Central memory CD4-positive, alpha-beta T cell (primary cell): ENCODE data around the gene LGSN.
"Not testable (repeated sequence)": the region's sequence is repeated elsewhere in the genome, so short reads cannot be mapped to it uniquely, and the experiment has no call there.

Source experiments
- DNase-seq: peaks from one replicate; pipeline ENCODE4 v3.0.0; 2022

LGSN gene

GRCh38 chr6:63306420-63306819 lies 13.4 kb downstream of the LGSN start:
- no peak for DNase-seq

- DNase-seq: no peak
Observed at GRCh38 chr6:63305277-63305676, 14.5 kb downstream of the LGSN start.

- no peak for DNase-seq
Observed at GRCh38 chr6:63303476-63303875, 16.3 kb downstream of the LGSN start.

GRCh38 chr6:63299667-63300066 lies 20.1 kb downstream of the LGSN start:
- no peak for DNase-seq

- no peak for DNase-seq
Observed at GRCh38 chr6:63295553-63296194, 24.1 kb downstream of the LGSN start.

- no peak for DNase-seq
Observed at GRCh38 chr6:63290492-63291058, 29.2 kb downstream of the LGSN start.

GRCh38 chr6:63289269-63289872 lies 30.4 kb downstream of the LGSN start:
- no peak for DNase-seq

GRCh38 chr6:63280639-63281180 lies 39.1 kb downstream of the LGSN start:
- DNase-seq: no peak

GRCh38 chr6:63278916-63279315 lies 40.9 kb downstream of the LGSN start:
- DNase-seq: no peak

GRCh38 chr6:63275953-63276352 lies 43.8 kb downstream of the LGSN start:
- DNase-seq: no peak

- DNase-seq: not testable (repeated sequence)
Observed at GRCh38 chr6:63274795-63275430, 44.9 kb downstream of the LGSN start.

- no peak for DNase-seq
Observed at GRCh38 chr6:63272397-63272796, 47.4 kb downstream of the LGSN start.

- DNase-seq: no peak
Observed at GRCh38 chr6:63269470-63269869, 50.3 kb downstream of the LGSN start.

- no peak for DNase-seq
Observed at GRCh38 chr6:63268574-63268973, 51.2 kb downstream of the LGSN start.

- DNase-seq: no peak
Observed at GRCh38 chr6:63267828-63268227, 52.0 kb downstream of the LGSN start.

GRCh38 chr6:63267046-63267445 lies 52.7 kb downstream of the LGSN start:
- no peak for DNase-seq

GRCh38 chr6:63263444-63263843 lies 56.3 kb downstream of the LGSN start:
- no peak for DNase-seq

GRCh38 chr6:63261820-63262219 lies 58.0 kb downstream of the LGSN start:
- DNase-seq: no peak

- no peak for DNase-seq
Observed at GRCh38 chr6:63259153-63259552, 60.6 kb downstream of the LGSN start.

GRCh38 chr6:63249875-63250482 lies 69.8 kb downstream of the LGSN start:
- DNase-seq: no peak

- DNase-seq: no peak
Observed at GRCh38 chr6:63246581-63246980, 73.2 kb downstream of the LGSN start.

GRCh38 chr6:63245909-63246308 lies 73.9 kb downstream of the LGSN start:
- no peak for DNase-seq

GRCh38 chr6:63245420-63245819 lies 74.4 kb downstream of the LGSN start:
- DNase-seq: no peak
